Neural cell (in vitro differentiated cells): Measurements from ENCODE around the gene RWDD3. TPM values are rescaled to one million over a fixed set of nuclear protein-coding genes. Genes with fewer than 3 reads are reported as not detected.

Experiments
- H2AFZ ChIP-seq: fragments of 200-600, 300-800 bp; sonication (generic), shearing (Covaris generic); 2 replicates; pipeline ENCODE4 v1.6.0; 2014; ENCODE audit warnings: low read depth, mild to moderate bottlenecking, antibody characterized with exemption, low read length, moderate library complexity
- H3F3A ChIP-seq: fragments of 200-600 bp; shearing (Covaris generic); 2 replicates; pipeline ENCODE4 v1.6.1; 2016; ENCODE audit warnings: mild to moderate bottlenecking, moderate library complexity, mixed read lengths, antibody characterized with exemption, low read length; ENCODE audit not compliant: insufficient read depth, poor library complexity, severe bottlenecking
- H3K27ac ChIP-seq: fragments of 200-600, 300-800 bp; sonication (generic), shearing (Covaris generic); 2 replicates; pipeline ENCODE4 v1.5.1; 2014; ENCODE audit warnings: mild to moderate bottlenecking, low read length, moderate library complexity
- H3K27me3 ChIP-seq: fragments of 300-800, 200-600 bp; sonication (generic), shearing (Covaris generic); 2 replicates; pipeline ENCODE4 v1.6.0; 2014; ENCODE audit warnings: mild to moderate bottlenecking, low read depth, low read length, moderate library complexity; ENCODE audit not compliant: insufficient read depth
- H3K36me3 ChIP-seq: fragments of 300-800, 200-600 bp; sonication (generic), shearing (Covaris generic); 2 replicates; pipeline ENCODE4 v1.5.1; 2014; ENCODE audit warnings: mild to moderate bottlenecking, antibody characterized with exemption, low read length, moderate library complexity; ENCODE audit not compliant: insufficient read depth
- H3K4me2 ChIP-seq: fragments of 300-800, 200-600 bp; sonication (generic), shearing (Covaris generic); 2 replicates; pipeline ENCODE4 v1.6.0; 2014; ENCODE audit warnings: mild to moderate bottlenecking, low read length
- H3K4me3 ChIP-seq: fragments of 300-800, 200-600 bp; sonication (generic), shearing (Covaris generic); 2 replicates; pipeline ENCODE4 v1.5.1; 2014; ENCODE audit warnings: mild to moderate bottlenecking, low read length, moderate library complexity
- H3K79me2 ChIP-seq: fragments of 200-600 bp; shearing (Covaris generic); replicated peaks from 2 replicates; pipeline ENCODE4 v1.6.0; 2014; ENCODE audit warnings: mild to moderate bottlenecking, low read length, moderate library complexity; ENCODE audit not compliant: insufficient read depth
- H3K9ac ChIP-seq: fragments of 300-800, 200-600 bp; sonication (generic), shearing (Covaris generic); 2 replicates; pipeline ENCODE4 v1.6.1; 2016; ENCODE audit warnings: mild to moderate bottlenecking, low read length, mixed read lengths
- H3K9me2 ChIP-seq: fragments of 200-600 bp; shearing (Covaris generic); 2 replicates; pipeline ENCODE4 v1.6.1; 2016; ENCODE audit warnings: mild to moderate bottlenecking, low read length, mixed read lengths; ENCODE audit not compliant: insufficient read depth
- H3K9me3 ChIP-seq: fragments of 200-600, 300-800 bp; sonication (generic), shearing (Covaris generic); 2 replicates; pipeline ENCODE4 v1.6.1; 2016; ENCODE audit warnings: mild to moderate bottlenecking, mixed run types, low read length, moderate library complexity, mixed read lengths
- H4K20me1 ChIP-seq: fragments of 200-600 bp; shearing (Covaris generic); 2 replicates; pipeline ENCODE4 v1.6.1; 2016; ENCODE audit warnings: mild to moderate bottlenecking, mixed run types; ENCODE audit not compliant: insufficient read depth
- EP300 ChIP-seq: fragments of 450-650 bp; conservative IDR thresholded peaks from 2 replicates; pipeline ENCODE4 v1.6.1; 2014; ENCODE audit warnings: antibody characterized with exemption, mild to moderate bottlenecking, moderate library complexity; ENCODE audit not compliant: poor library complexity, severe bottlenecking
- EZH2 ChIP-seq: fragments of 200-600, 300-800 bp; shearing (Covaris generic), sonication (generic); IDR thresholded peaks from 2 replicates; pipeline ENCODE4 v1.6.1; 2014; ENCODE audit warnings: antibody characterized with exemption, low read length, borderline replicate concordance, mild to moderate bottlenecking; ENCODE audit not compliant: insufficient read depth, poor library complexity, severe bottlenecking
- MXI1 ChIP-seq: fragments of 450-650 bp; conservative IDR thresholded peaks from 2 replicates; pipeline ENCODE4 v1.6.1; 2014; ENCODE audit warnings: antibody characterized with exemption, mild to moderate bottlenecking; ENCODE audit not compliant: poor library complexity, severe bottlenecking
- POLR2AphosphoS5 ChIP-seq: IDR thresholded peaks from 2 replicates; pipeline ENCODE4 v1.6.1; 2012
- RAD21 ChIP-seq: fragments of 450-650 bp; conservative IDR thresholded peaks from 2 replicates; pipeline ENCODE4 v1.6.1; 2014; ENCODE audit warnings: antibody characterized with exemption, mild to moderate bottlenecking, moderate library complexity
- REST ChIP-seq: IDR thresholded peaks from 2 replicates; pipeline ENCODE4 v1.6.1; 2012; ENCODE audit warnings: borderline replicate concordance
- SMC3 ChIP-seq: fragments of 450-650 bp; conservative IDR thresholded peaks from 2 replicates; pipeline ENCODE4 v1.6.1; 2014; ENCODE audit warnings: antibody characterized with exemption, mild to moderate bottlenecking, moderate library complexity; ENCODE audit not compliant: poor library complexity
- TAF1 ChIP-seq: IDR thresholded peaks from 2 replicates; pipeline ENCODE4 v1.6.1; 2012; ENCODE audit warnings: low read depth
- polyA plus RNA-seq: library from polyadenylated mRNA; depleted of rRNA; stranded (reverse); fragments of >200 nt; gene quantifications from 2 replicates; pipeline ENCODE4 v1.2.3, GENCODE V29; 2014
- TF ChIP-seq, protein P1 (sequence below): fragments of 450-650 bp; IDR thresholded peaks from 2 replicates; pipeline ENCODE4 v1.5.1; 2014; ENCODE audit warnings: antibody characterized with exemption, mild to moderate bottlenecking, moderate library complexity; ENCODE audit not compliant: poor library complexity, severe bottlenecking

Gene RWDD3
- polyA plus RNA-seq, 1 donor from 2014 or later, result 41.1 TPM

GRCh38 chr1:95229706-95230105, 4.3 kb upstream of the RWDD3 start:
- H3K79me2 ChIP-seq, result peaks cover 5% of the 10 kb centered on the region
- H4K20me1 ChIP-seq, result no peaks in the 10 kb centered on the region
- no peak overlapping the region for H3K4me2 ChIP-seq
- no peaks in the 10 kb centered on the region for H3K36me3 ChIP-seq
- no peak for TF ChIP-seq SMC3
- TF ChIP-seq EP300, result no peak
- TF ChIP-seq MXI1, result no peak
- TF ChIP-seq POLR2AphosphoS5, result no peak
- no peak for TF ChIP-seq TAF1
- no peak for TF ChIP-seq REST
- no peak for TF ChIP-seq EZH2
- TF ChIP-seq, protein P1, sequence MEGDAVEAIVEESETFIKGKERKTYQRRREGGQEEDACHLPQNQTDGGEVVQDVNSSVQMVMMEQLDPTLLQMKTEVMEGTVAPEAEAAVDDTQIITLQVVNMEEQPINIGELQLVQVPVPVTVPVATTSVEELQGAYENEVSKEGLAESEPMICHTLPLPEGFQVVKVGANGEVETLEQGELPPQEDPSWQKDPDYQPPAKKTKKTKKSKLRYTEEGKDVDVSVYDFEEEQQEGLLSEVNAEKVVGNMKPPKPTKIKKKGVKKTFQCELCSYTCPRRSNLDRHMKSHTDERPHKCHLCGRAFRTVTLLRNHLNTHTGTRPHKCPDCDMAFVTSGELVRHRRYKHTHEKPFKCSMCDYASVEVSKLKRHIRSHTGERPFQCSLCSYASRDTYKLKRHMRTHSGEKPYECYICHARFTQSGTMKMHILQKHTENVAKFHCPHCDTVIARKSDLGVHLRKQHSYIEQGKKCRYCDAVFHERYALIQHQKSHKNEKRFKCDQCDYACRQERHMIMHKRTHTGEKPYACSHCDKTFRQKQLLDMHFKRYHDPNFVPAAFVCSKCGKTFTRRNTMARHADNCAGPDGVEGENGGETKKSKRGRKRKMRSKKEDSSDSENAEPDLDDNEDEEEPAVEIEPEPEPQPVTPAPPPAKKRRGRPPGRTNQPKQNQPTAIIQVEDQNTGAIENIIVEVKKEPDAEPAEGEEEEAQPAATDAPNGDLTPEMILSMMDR, result no peak
- TF ChIP-seq RAD21, result no peak
- no peak overlapping the region for H3K9ac ChIP-seq
- no peaks in the 10 kb centered on the region for H3F3A ChIP-seq
- H3K27ac ChIP-seq, result no peak overlapping the region
- H3K4me3 ChIP-seq, result no peak overlapping the region
- no peak overlapping the region for H2AFZ ChIP-seq
- H3K9me3 ChIP-seq, result no peaks in the 10 kb centered on the region
- no peaks in the 10 kb centered on the region for H3K9me2 ChIP-seq
- no peaks in the 10 kb centered on the region for H3K27me3 ChIP-seq

GRCh38 chr1:95230256-95230655, 3.8 kb upstream of the RWDD3 start:
- H3F3A ChIP-seq, result no peaks in the 10 kb centered on the region
- H3K9ac ChIP-seq, result no peak overlapping the region
- no peak overlapping the region for H3K27ac ChIP-seq
- no peaks in the 10 kb centered on the region for H3K9me3 ChIP-seq
- no peak overlapping the region for H3K4me3 ChIP-seq
- H3K79me2 ChIP-seq, result peaks cover 5% of the 10 kb centered on the region
- H3K9me2 ChIP-seq, result no peaks in the 10 kb centered on the region
- H3K27me3 ChIP-seq, result no peaks in the 10 kb centered on the region
- no peaks in the 10 kb centered on the region for H4K20me1 ChIP-seq
- no peak overlapping the region for H3K4me2 ChIP-seq
- TF ChIP-seq RAD21, result no peak
- TF ChIP-seq POLR2AphosphoS5, result no peak
- TF ChIP-seq REST, result no peak
- no peak for TF ChIP-seq SMC3
- TF ChIP-seq, protein P1, result no peak
- no peak for TF ChIP-seq MXI1
- TF ChIP-seq EP300, result no peak
- TF ChIP-seq EZH2, result no peak
- no peak for TF ChIP-seq TAF1
- H2AFZ ChIP-seq, result no peak overlapping the region
- no peaks in the 10 kb centered on the region for H3K36me3 ChIP-seq
